Smooth muscle cell (in vitro differentiated cells): ENCODE measurements around the gene MAPKAP1. TPM values are rescaled to one million over a fixed set of nuclear protein-coding genes. Genes with fewer than 3 reads are reported as not detected.

ENCODE experiments used
- DNase-seq: peaks from one replicate; lab custom pipeline; 2025; ENCODE audit not compliant: unreplicated experiment; lab: John Stamatoyannopoulos, UW
- H2AFZ ChIP-seq: fragments of 200-600 bp; sonication (generic); 2 replicates; pipeline ENCODE4 v1.6.0; 2016; ENCODE audit warnings: antibody characterized with exemption, low read depth, mild to moderate bottlenecking
- H3F3A ChIP-seq: fragments of 200-600 bp; sonication (generic); 2 replicates; pipeline ENCODE4 v1.6.0; 2017; ENCODE audit warnings: antibody characterized with exemption, low read depth
- H3K27ac ChIP-seq: fragments of 200-600 bp; sonication (generic); 2 replicates; pipeline ENCODE4 v1.5.1; 2016; ENCODE audit warnings: low read depth, mild to moderate bottlenecking
- H3K27me3 ChIP-seq: fragments of 200-600 bp; sonication (generic); 2 replicates; pipeline ENCODE4 v1.6.1; 2016; ENCODE audit warnings: low read depth, mild to moderate bottlenecking
- H3K36me3 ChIP-seq: fragments of 200-600 bp; sonication (generic); 2 replicates; pipeline ENCODE4 v1.5.1; 2016; ENCODE audit warnings: low read depth
- H3K4me1 ChIP-seq: fragments of 200-600 bp; sonication (generic); 2 replicates; pipeline ENCODE4 v1.5.1; 2016; ENCODE audit warnings: low read depth
- H3K4me2 ChIP-seq: fragments of 200-600 bp; sonication (generic); 2 replicates; pipeline ENCODE4 v1.6.0; 2016; ENCODE audit warnings: mild to moderate bottlenecking
- H3K4me3 ChIP-seq: fragments of 200-600 bp; sonication (generic); 2 replicates; pipeline ENCODE4 v1.5.1; 2016; ENCODE audit warnings: mild to moderate bottlenecking
- H3K79me2 ChIP-seq: fragments of 200-600 bp; sonication (generic); 2 replicates; pipeline ENCODE4 v1.6.0; 2016; ENCODE audit warnings: low read depth, mild to moderate bottlenecking
- H3K9ac ChIP-seq: fragments of 200-600 bp; sonication (generic); 2 replicates; pipeline ENCODE4 v1.6.0; 2016; ENCODE audit warnings: low read depth
- H3K9me3 ChIP-seq: fragments of 200-600 bp; sonication (generic); replicated peaks from 2 replicates; pipeline ENCODE4 v1.5.1; 2016; ENCODE audit warnings: low read depth
- H4K20me1 ChIP-seq: fragments of 200-600 bp; sonication (generic); 2 replicates; pipeline ENCODE4 v1.6.0; 2016; ENCODE audit warnings: low read depth
- WGBS: methylation state at CpG from one replicate; pipeline ENCODE4 v1.1.7; 2016; ENCODE audit warnings: low lambda C conversion rate; 5-methylcytosine and 5-hydroxymethylcytosine counted together
- polyA plus RNA-seq: library from polyadenylated mRNA; unstranded; fragments of >200 nt; fragmentation: Nextera tagmentation; extraction: Ambion mirVana; gene quantifications from 2 replicates; pipeline ENCODE4 v1.2.1, GENCODE V29; 2016
- total RNA-seq: library from RNA; depleted of rRNA; stranded (reverse); fragments of >200 nt; gene quantifications from 2 replicates; pipeline ENCODE4 v1.2.3, GENCODE V29; 2014
- TF ChIP-seq, protein P1 (sequence below): fragments of 200-600 bp; sonication (generic); IDR thresholded peaks from 2 replicates; pipeline ENCODE4 v1.5.1; 2017; ENCODE audit warnings: borderline replicate concordance, mild to moderate bottlenecking, antibody characterized with exemption; ENCODE audit not compliant: insufficient read depth, poor library complexity, severe bottlenecking

The MAPKAP1 gene
- total and polyA plus RNA-seq, 2 experiments from 2014 or later: 50.1 to 74.5 TPM

DNA sequence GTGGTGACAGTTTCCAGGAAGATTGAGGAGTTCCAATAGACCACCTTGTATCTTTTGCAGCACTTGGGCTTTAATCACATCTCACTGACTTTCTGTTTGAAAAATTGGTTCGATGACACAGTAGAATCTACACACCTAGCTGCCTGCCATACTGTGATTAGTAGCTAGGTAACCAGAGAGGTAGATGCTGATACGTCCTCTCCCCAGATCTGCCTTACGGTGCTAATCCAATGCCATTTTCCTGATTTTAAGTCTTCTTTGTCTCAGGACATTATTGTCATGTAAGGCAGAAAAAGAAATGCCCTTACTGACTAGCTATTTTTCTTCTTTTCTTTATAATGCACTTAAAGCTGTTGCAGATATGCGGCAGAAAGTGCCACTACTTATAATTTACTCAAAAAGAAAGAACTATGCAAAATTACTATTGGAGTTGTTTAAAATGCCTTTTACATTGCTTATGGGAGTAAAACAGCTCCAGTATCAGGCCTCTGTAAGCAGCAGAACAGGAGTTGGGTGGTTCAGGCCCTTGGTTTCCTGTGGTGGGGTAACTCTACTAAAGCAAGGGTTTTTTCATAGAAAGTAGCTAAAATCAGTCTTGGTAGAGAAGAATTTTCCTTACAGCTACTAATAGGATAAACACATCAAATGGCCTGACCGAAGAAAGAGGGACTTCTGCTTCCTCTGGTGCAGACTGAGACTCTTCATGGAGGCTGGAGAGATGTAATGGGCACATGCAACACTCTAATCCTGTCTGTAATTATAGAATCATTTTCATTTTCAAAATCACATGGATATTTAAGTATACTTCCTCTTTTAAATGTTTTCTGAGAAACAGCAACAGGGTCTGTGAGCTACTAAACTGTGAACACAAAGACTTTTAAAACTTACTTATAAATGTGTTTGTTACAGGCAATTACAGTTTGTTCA lies 177.2 kb downstream of the MAPKAP1 start:
- H2AFZ ChIP-seq: no peak overlapping the region
- no peaks in the 10 kb centered on the region for H3K79me2 ChIP-seq
- H3K4me1 ChIP-seq: peaks cover 12% of the 10 kb centered on the region
- no peak overlapping the region for H3K9ac ChIP-seq
- DNase-seq: no peak
- H3K4me2 ChIP-seq: no peak overlapping the region
- no peak overlapping the region for H3K27ac ChIP-seq
- no peaks in the 10 kb centered on the region for H3K9me3 ChIP-seq
- no peaks in the 10 kb centered on the region for H4K20me1 ChIP-seq
- H3K4me3 ChIP-seq: no peak overlapping the region
- peaks cover 11% of the 10 kb centered on the region for H3F3A ChIP-seq
- TF ChIP-seq, protein P1, sequence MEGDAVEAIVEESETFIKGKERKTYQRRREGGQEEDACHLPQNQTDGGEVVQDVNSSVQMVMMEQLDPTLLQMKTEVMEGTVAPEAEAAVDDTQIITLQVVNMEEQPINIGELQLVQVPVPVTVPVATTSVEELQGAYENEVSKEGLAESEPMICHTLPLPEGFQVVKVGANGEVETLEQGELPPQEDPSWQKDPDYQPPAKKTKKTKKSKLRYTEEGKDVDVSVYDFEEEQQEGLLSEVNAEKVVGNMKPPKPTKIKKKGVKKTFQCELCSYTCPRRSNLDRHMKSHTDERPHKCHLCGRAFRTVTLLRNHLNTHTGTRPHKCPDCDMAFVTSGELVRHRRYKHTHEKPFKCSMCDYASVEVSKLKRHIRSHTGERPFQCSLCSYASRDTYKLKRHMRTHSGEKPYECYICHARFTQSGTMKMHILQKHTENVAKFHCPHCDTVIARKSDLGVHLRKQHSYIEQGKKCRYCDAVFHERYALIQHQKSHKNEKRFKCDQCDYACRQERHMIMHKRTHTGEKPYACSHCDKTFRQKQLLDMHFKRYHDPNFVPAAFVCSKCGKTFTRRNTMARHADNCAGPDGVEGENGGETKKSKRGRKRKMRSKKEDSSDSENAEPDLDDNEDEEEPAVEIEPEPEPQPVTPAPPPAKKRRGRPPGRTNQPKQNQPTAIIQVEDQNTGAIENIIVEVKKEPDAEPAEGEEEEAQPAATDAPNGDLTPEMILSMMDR: no peak
- no peaks in the 10 kb centered on the region for H3K36me3 ChIP-seq
- 84% methylated on average over 5 of the region's 5 CpGs for WGBS
- H3K27me3 ChIP-seq: no peaks in the 10 kb centered on the region

DNA sequence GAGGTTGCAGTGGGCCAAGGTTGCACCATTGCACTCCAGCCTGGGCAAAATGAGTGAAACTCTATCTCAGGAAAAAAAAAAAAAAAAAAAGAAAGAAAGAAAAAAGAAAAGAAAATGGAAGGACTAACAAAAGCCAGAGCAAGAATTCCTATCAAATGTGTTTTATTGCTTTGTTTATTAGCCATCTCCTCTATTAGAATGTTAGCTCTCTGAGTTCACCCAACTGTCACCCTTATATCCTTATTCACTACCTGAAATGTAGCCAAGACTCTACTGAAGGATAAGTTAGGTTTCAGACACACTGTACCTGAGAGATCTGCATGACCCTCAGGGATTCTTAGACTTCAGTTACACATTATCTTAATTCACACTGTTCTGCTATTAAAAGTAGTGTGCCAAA lies 177.9 kb downstream of the MAPKAP1 start:
- Histone ChIP-seq H3K4me3 (no peak overlapping the region), H3K9me3 (no peaks in the 10 kb centered on the region), H3K36me3 (no peaks in the 10 kb centered on the region), H3K27ac (no peak overlapping the region), H3K4me2 (no peak overlapping the region), H3K27me3 (no peaks in the 10 kb centered on the region), H3K9ac (no peak overlapping the region), H3F3A (peaks cover 18% of the 10 kb centered on the region), H4K20me1 (no peaks in the 10 kb centered on the region), H3K79me2 (no peaks in the 10 kb centered on the region), H3K4me1 (peaks cover 19% of the 10 kb centered on the region), H2AFZ (no peak overlapping the region)
- DNase-seq: no peak
- TF ChIP-seq, protein P1: no peak

DNA sequence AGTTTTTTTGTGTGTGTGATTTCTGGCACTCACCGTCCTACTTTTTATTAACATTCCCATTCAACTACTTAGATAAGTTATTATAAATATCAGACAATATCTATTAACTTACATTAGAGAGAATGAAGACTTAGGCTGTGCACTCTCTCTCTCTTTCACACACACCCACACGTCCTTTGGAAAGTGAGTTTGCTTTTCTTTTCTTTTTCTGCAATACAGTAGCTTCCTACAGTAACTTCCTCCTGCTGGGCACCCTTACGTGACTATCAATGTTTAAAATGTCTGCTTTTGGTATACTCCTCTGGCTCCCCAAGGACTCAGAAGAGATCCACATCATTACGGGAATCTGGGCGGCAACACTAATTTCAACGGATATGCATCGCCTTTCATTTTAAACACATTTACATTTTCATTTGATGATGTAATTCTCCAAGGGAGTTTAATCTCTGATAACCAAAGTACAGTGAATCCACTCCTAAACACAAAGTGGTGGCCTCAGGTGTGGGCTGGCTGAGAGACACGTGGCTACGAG lies 179.5 kb downstream of the MAPKAP1 start:
- Histone ChIP-seq H3K27ac (peak overlapping the region; percentile 18), H3K4me2 (no peak overlapping the region), H3K27me3 (no peaks in the 10 kb centered on the region), H3K9me3 (no peaks in the 10 kb centered on the region), H3F3A (peaks cover 29% of the 10 kb centered on the region), H2AFZ (no peak overlapping the region), H3K36me3 (no peaks in the 10 kb centered on the region), H3K9ac (no peak overlapping the region), H4K20me1 (no peaks in the 10 kb centered on the region), H3K4me3 (no peak overlapping the region), H3K79me2 (no peaks in the 10 kb centered on the region), H3K4me1 (peaks cover 25% of the 10 kb centered on the region)
- 81% methylated on average over 9 of the region's 9 CpGs for WGBS
- TF ChIP-seq, protein P1: no peak
- no peak for DNase-seq
